ENCODE results near the gene RBM11. TPM values are rescaled to one million over a fixed set of nuclear protein-coding genes. Genes with fewer than 3 reads are reported as not detected.

The RBM11 gene
- total RNA-seq, 4 donors from 2014 or later = 7.0 to 8.2 (median 8.1) TPM; not detected in 1

GRCh38 chr21:14223365-14223764 is 7.4 kb downstream of the RBM11 start:
- no peaks in the 10 kb centered on the region for H3K36me3 ChIP-seq
- H3K27ac ChIP-seq = no peak overlapping the region
- no peak for DNase-seq
- intact Hi-C loops (cut with DNase I; ENCODE audit: low total_unique reads) = no loop called here
- TF ChIP-seq POLR2A (IDR thresholded peaks at IDR 0.05) (no peak), CTCF (IDR thresholded peaks at IDR 0.05) (no peak)
- no peaks in the 10 kb centered on the region for H3K4me1 ChIP-seq
- H3K27me3 ChIP-seq = no peaks in the 10 kb centered on the region
- H3K4me3 ChIP-seq = no peak overlapping the region
- no peaks in the 10 kb centered on the region for H3K9me3 ChIP-seq

- Histone ChIP-seq H3K4me1 (no peaks in the 10 kb centered on the region), H3K27ac (no peak overlapping the region), H3K27me3 (no peaks in the 10 kb centered on the region), H3K36me3 (no peaks in the 10 kb centered on the region), H3K4me3 (no peak overlapping the region), H3K9me3 (no peaks in the 10 kb centered on the region)
- intact Hi-C loops (cut with DNase I; ENCODE audit: low total_unique reads) = no loop called here
- no peak for DNase-seq
- no peak for TF ChIP-seq POLR2A (IDR thresholded peaks at IDR 0.05)
- TF ChIP-seq CTCF (IDR thresholded peaks at IDR 0.05) = no peak
Observed at GRCh38 chr21:14229399-14229798, 13.4 kb downstream of the RBM11 start.

- TF ChIP-seq CTCF (IDR thresholded peaks at IDR 0.05) (no peak), POLR2A (IDR thresholded peaks at IDR 0.05) (no peak)
- no peak overlapping the region for H3K27ac ChIP-seq
- intact Hi-C loops (cut with DNase I; ENCODE audit: low total_unique reads) = no loop called here
- H3K36me3 ChIP-seq = no peaks in the 10 kb centered on the region
- H3K27me3 ChIP-seq = no peaks in the 10 kb centered on the region
- DNase-seq = no peak
- no peaks in the 10 kb centered on the region for H3K4me1 ChIP-seq
- H3K4me3 ChIP-seq = no peak overlapping the region
- no peaks in the 10 kb centered on the region for H3K9me3 ChIP-seq
Observed at GRCh38 chr21:14235101-14235500, 19.1 kb downstream of the RBM11 start.

- Histone ChIP-seq H3K9me3 (no peaks in the 10 kb centered on the region), H3K27me3 (no peaks in the 10 kb centered on the region), H3K36me3 (no peaks in the 10 kb centered on the region), H3K4me3 (no peak overlapping the region), H3K4me1 (no peaks in the 10 kb centered on the region), H3K27ac (no peak overlapping the region)
- no peak for TF ChIP-seq POLR2A (IDR thresholded peaks at IDR 0.05)
- TF ChIP-seq CTCF (IDR thresholded peaks at IDR 0.05) = no peak
- no peak for DNase-seq
- intact Hi-C loops (cut with DNase I; ENCODE audit: low total_unique reads) = no loop called here
Observed at GRCh38 chr21:14236180-14236579, 20.2 kb downstream of the RBM11 start.

- H3K36me3 ChIP-seq = no peaks in the 10 kb centered on the region
- no peak for TF ChIP-seq POLR2A (IDR thresholded peaks at IDR 0.05)
- no peak for TF ChIP-seq CTCF (IDR thresholded peaks at IDR 0.05)
- H3K27me3 ChIP-seq = no peaks in the 10 kb centered on the region
- no peak overlapping the region for H3K27ac ChIP-seq
- H3K4me1 ChIP-seq = no peaks in the 10 kb centered on the region
- no peaks in the 10 kb centered on the region for H3K9me3 ChIP-seq
- no peak overlapping the region for H3K4me3 ChIP-seq
- intact Hi-C loops (cut with DNase I; ENCODE audit: low total_unique reads) = no loop called here
- no peak for DNase-seq
Observed at GRCh38 chr21:14239281-14239680, 23.3 kb downstream of the RBM11 start.
